ENCODE data around the gene DOCK4.

Gene DOCK4

GRCh38 chr7:111863269-111863668, 342.9 kb downstream of the DOCK4 start:
- H3K36me3 Mint-ChIP-seq (ENCODE audit: low read depth): no peaks in the 10 kb centered on the region
- no peak overlapping the region for H3K27ac Mint-ChIP-seq
- H3K4me3 Mint-ChIP-seq: no peak overlapping the region
- H3K4me1 Mint-ChIP-seq (ENCODE audit: low read depth): peaks cover 2% of the 10 kb centered on the region
- no peaks in the 10 kb centered on the region for H3K9me3 Mint-ChIP-seq
- DNase-seq: no peak
- peaks cover 5% of the 10 kb centered on the region for H3K27me3 Mint-ChIP-seq

- Mint-ChIP-seq H3K4me1 (ENCODE audit: low read depth) (peaks cover 2% of the 10 kb centered on the region), H3K4me3 (no peak overlapping the region), H3K27ac (no peak overlapping the region), H3K9me3 (no peaks in the 10 kb centered on the region), H3K36me3 (ENCODE audit: low read depth) (no peaks in the 10 kb centered on the region), H3K27me3 (peaks cover 5% of the 10 kb centered on the region)
- no peak for DNase-seq
Observed at GRCh38 chr7:111860248-111860647, 346.0 kb downstream of the DOCK4 start.

- Mint-ChIP-seq H3K4me3 (no peak overlapping the region), H3K9me3 (no peaks in the 10 kb centered on the region)
Observed at GRCh38 chr7:111858331-111858730, 347.9 kb downstream of the DOCK4 start.

GRCh38 chr7:111855842-111856227, 350.4 kb downstream of the DOCK4 start:
- no peaks in the 10 kb centered on the region for H3K36me3 Mint-ChIP-seq (ENCODE audit: low read depth)
- H3K4me3 Mint-ChIP-seq: no peak overlapping the region
- H3K9me3 Mint-ChIP-seq: no peaks in the 10 kb centered on the region
- H3K27ac Mint-ChIP-seq: no peak overlapping the region
- H3K4me1 Mint-ChIP-seq (ENCODE audit: low read depth): peaks cover 2% of the 10 kb centered on the region
- peaks cover 6% of the 10 kb centered on the region for H3K27me3 Mint-ChIP-seq
- no peak for DNase-seq

More at GRCh38 chr7:111858331-111858730, 347.9 kb downstream of the DOCK4 start:
- no peaks in the 10 kb centered on the region for H3K36me3 Mint-ChIP-seq (ENCODE audit: low read depth)
- H3K27ac Mint-ChIP-seq: no peak overlapping the region
- peaks cover 2% of the 10 kb centered on the region for H3K4me1 Mint-ChIP-seq (ENCODE audit: low read depth)
- no peak for DNase-seq
- H3K27me3 Mint-ChIP-seq: peaks cover 8% of the 10 kb centered on the region

GRCh38 chr7:111855161-111855841, 350.9 kb downstream of the DOCK4 start:
- Mint-ChIP-seq H3K27me3 (peaks cover 6% of the 10 kb centered on the region), H3K4me1 (ENCODE audit: low read depth) (no peaks in the 10 kb centered on the region), H3K36me3 (ENCODE audit: low read depth) (no peaks in the 10 kb centered on the region), H3K27ac (no peak overlapping the region), H3K9me3 (peaks cover 5% of the 10 kb centered on the region), H3K4me3 (no peak overlapping the region)
- no peak for DNase-seq

GRCh38 chr7:111853201-111853990, 352.8 kb downstream of the DOCK4 start:
- Mint-ChIP-seq H3K27ac (no peak overlapping the region), H3K4me1 (ENCODE audit: low read depth) (no peaks in the 10 kb centered on the region), H3K27me3 (peaks cover 3% of the 10 kb centered on the region), H3K4me3 (no peak overlapping the region), H3K36me3 (ENCODE audit: low read depth) (no peaks in the 10 kb centered on the region), H3K9me3 (peaks cover 7% of the 10 kb centered on the region)
- no peak for DNase-seq

GRCh38 chr7:111852081-111852480, 354.1 kb downstream of the DOCK4 start:
- no peak for DNase-seq
- Mint-ChIP-seq H3K36me3 (ENCODE audit: low read depth) (no peaks in the 10 kb centered on the region), H3K4me1 (ENCODE audit: low read depth) (no peaks in the 10 kb centered on the region), H3K4me3 (no peak overlapping the region), H3K27me3 (peaks cover 3% of the 10 kb centered on the region), H3K27ac (no peak overlapping the region), H3K9me3 (peaks cover 7% of the 10 kb centered on the region)

GRCh38 chr7:111846898-111847297, 359.3 kb downstream of the DOCK4 start:
- peaks cover 1% of the 10 kb centered on the region for H3K4me1 Mint-ChIP-seq (ENCODE audit: low read depth)
- H3K36me3 Mint-ChIP-seq (ENCODE audit: low read depth): no peaks in the 10 kb centered on the region
- H3K9me3 Mint-ChIP-seq: peaks cover 7% of the 10 kb centered on the region
- no peak overlapping the region for H3K27ac Mint-ChIP-seq
- no peak overlapping the region for H3K4me3 Mint-ChIP-seq
- no peaks in the 10 kb centered on the region for H3K27me3 Mint-ChIP-seq
- DNase-seq: no peak

- peaks cover 7% of the 10 kb centered on the region for H3K4me1 Mint-ChIP-seq (ENCODE audit: low read depth)
- peaks cover 7% of the 10 kb centered on the region for H3K9me3 Mint-ChIP-seq
- DNase-seq: no peak
- H3K36me3 Mint-ChIP-seq (ENCODE audit: low read depth): no peaks in the 10 kb centered on the region
- H3K4me3 Mint-ChIP-seq: no peak overlapping the region
- H3K27me3 Mint-ChIP-seq: no peaks in the 10 kb centered on the region
- no peak overlapping the region for H3K27ac Mint-ChIP-seq
Observed at GRCh38 chr7:111845853-111846252, 360.3 kb downstream of the DOCK4 start.

GRCh38 chr7:111844904-111845671, 361.1 kb downstream of the DOCK4 start:
- Mint-ChIP-seq H3K36me3 (ENCODE audit: low read depth) (no peaks in the 10 kb centered on the region), H3K4me3 (no peak overlapping the region), H3K27ac (no peak overlapping the region), H3K4me1 (ENCODE audit: low read depth) (peaks cover 7% of the 10 kb centered on the region), H3K27me3 (no peaks in the 10 kb centered on the region), H3K9me3 (no peaks in the 10 kb centered on the region)
- no peak for DNase-seq

- peaks cover 7% of the 10 kb centered on the region for H3K4me1 Mint-ChIP-seq (ENCODE audit: low read depth)
Observed at GRCh38 chr7:111842491-111842890, 363.7 kb downstream of the DOCK4 start.

GRCh38 chr7:111841596-111842205, 364.5 kb downstream of the DOCK4 start:
- Mint-ChIP-seq H3K4me1 (ENCODE audit: low read depth) (peaks cover 7% of the 10 kb centered on the region), H3K27ac (no peak overlapping the region), H3K36me3 (ENCODE audit: low read depth) (no peaks in the 10 kb centered on the region), H3K4me3 (no peak overlapping the region), H3K27me3 (no peaks in the 10 kb centered on the region), H3K9me3 (no peaks in the 10 kb centered on the region)
- no peak for DNase-seq

More at GRCh38 chr7:111842491-111842890, 363.7 kb downstream of the DOCK4 start:
- Mint-ChIP-seq H3K27me3 (no peaks in the 10 kb centered on the region), H3K4me3 (no peak overlapping the region), H3K36me3 (ENCODE audit: low read depth) (no peaks in the 10 kb centered on the region), H3K27ac (no peak overlapping the region), H3K9me3 (no peaks in the 10 kb centered on the region)
- DNase-seq: no peak

- Mint-ChIP-seq H3K36me3 (ENCODE audit: low read depth) (no peaks in the 10 kb centered on the region), H3K27me3 (no peaks in the 10 kb centered on the region), H3K27ac (no peak overlapping the region), H3K4me1 (ENCODE audit: low read depth) (peaks cover 7% of the 10 kb centered on the region), H3K9me3 (no peaks in the 10 kb centered on the region), H3K4me3 (no peak overlapping the region)
- DNase-seq: no peak
Observed at GRCh38 chr7:111840528-111840927, 365.7 kb downstream of the DOCK4 start.

- DNase-seq: no peak
- Mint-ChIP-seq H3K27me3 (no peaks in the 10 kb centered on the region), H3K27ac (no peak overlapping the region), H3K9me3 (no peaks in the 10 kb centered on the region), H3K36me3 (ENCODE audit: low read depth) (no peaks in the 10 kb centered on the region), H3K4me3 (no peak overlapping the region), H3K4me1 (ENCODE audit: low read depth) (peaks cover 7% of the 10 kb centered on the region)
Observed at GRCh38 chr7:111839261-111839660, 366.9 kb downstream of the DOCK4 start.
